Measurements from ENCODE around the gene CACNB2.
"Not testable (repeated sequence)": the region's sequence is repeated elsewhere in the genome, so short reads cannot be mapped to it uniquely, and the experiment has no call there.

CACNB2 gene

DNA sequence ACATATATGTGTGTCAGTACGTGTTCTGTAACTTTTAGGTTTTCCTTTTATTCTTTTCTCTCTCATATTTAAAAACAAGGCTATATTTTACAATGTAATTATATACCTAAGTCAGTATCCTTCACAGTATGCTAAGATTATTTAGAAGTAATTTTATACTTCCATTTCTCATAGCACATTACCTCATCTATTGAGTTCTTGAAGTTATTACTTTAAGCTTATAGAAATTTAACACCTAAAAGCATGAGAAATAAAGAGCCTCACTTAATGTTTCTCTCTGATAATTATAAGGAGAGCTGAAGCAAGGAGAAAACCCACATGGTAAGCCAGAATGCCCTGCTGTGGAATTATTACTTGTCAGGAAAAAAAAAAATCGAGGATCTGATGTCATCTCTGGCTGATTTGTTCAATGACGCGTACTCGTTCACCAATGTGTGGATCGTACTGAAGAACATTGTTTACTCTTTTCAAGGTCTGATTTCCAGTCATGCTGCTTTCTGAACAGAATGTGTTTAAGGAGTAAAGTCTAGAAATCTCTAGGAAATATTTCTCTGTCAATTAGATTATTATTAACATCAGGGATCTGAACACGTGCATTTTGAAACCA is 21.9 kb downstream of the CACNB2 start:
- no peaks in the 10 kb centered on the region for H3K4me1 Mint-ChIP-seq
- no peak overlapping the region for H3K4me3 Mint-ChIP-seq
- H3K9me3 Mint-ChIP-seq = peaks cover 3% of the 10 kb centered on the region
- no peaks in the 10 kb centered on the region for H3K36me3 Mint-ChIP-seq
- ATAC-seq (no peak), DNase-seq (ENCODE audit: low spot score in 2 of 2) (no peak)
- no peak overlapping the region for H3K27ac Mint-ChIP-seq

DNA sequence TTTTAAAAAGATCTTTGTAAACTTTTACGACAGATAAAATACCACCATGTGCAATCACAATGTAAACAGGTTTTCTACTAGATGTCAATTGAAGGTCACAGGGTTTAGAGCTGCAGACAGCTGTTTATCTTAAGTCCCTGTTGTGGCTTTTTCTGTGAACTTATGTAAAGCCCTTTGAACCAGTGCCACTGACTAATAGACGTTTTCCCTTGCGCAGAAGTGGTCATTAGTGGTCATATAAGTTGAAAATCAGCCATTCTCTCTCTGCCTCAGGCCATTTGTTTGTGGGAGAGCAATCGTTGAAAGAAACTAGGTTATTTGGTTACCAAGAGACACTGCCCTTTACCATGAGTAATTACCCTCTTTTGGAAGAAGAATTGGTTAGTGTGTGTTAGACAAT is 23.9 kb downstream of the CACNB2 start:
- H3K9me3 Mint-ChIP-seq = peaks cover 3% of the 10 kb centered on the region
- no peak overlapping the region for H3K4me3 Mint-ChIP-seq
- H3K4me1 Mint-ChIP-seq = no peaks in the 10 kb centered on the region
- H3K36me3 Mint-ChIP-seq = no peaks in the 10 kb centered on the region
- ATAC-seq (no peak), DNase-seq (ENCODE audit: low spot score in 2 of 2) (no peak)
- no peak overlapping the region for H3K27ac Mint-ChIP-seq

DNA sequence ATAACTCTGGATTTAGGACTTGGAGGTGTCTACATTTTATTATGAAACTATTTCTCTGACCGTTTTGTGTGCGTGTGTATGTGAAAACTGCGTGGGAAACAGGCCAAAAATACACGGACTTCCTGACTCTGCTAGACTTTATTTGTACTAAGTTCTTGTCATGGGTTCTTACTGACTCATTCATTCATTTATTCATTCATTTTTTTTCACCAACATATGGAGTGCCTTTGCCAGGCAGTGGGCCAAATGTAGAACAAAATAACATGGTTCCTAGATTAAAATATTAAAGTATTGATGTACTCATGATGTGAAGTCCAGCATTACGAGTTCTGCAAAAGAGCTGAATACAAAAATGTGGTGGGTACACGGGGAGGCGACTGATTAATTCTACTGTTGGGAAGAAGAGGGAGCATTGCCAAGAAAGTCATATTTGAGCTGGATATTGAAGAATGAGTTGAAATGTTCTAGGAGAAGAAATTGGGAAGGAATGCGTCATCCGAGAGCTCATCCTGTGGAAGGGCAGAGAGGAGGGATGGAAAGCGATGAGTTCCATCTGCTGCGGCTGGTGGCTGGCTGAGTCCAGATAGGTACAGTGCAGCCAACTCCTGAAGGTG is 24.6 kb downstream of the CACNB2 start:
- H3K9me3 Mint-ChIP-seq = peaks cover 3% of the 10 kb centered on the region
- DNase-seq (ENCODE audit: low spot score in 2 of 2) (no peak), ATAC-seq (no peak)

DNA sequence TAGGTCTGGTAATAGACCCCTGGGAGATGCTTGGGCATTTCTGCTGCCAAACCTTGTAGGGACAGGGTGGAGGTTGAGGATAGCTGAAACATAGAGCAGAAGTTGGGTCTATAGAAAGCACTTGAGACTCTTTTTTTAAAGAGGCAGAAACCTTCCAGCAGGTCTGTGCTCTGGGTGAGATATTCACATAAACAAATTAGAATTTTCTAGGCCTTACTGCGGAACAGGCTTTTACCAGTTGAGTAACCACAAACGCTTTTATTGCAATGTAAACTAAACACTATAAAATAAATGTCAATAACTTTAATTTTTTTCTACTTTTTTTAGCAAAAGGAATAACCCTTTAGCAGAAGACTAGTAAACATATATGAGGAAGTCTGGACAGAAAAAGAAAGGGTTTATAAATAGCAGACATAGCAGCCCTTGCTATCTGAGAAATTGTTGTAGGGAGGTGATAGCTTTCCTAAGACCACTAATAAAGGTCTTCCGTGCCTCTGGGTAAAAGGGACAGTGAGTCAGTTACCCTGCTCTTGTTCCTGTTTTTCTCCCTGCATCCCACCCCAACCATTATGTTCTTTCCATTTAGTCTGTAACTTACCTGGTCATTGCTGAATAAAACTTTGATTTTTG is 38.7 kb downstream of the CACNB2 start:
- no peaks in the 10 kb centered on the region for H3K4me1 Mint-ChIP-seq
- no peaks in the 10 kb centered on the region for H3K9me3 Mint-ChIP-seq
- H3K4me3 Mint-ChIP-seq = no peak overlapping the region
- no peak overlapping the region for H3K27ac Mint-ChIP-seq
- no peak for ATAC-seq
- no peak for DNase-seq (ENCODE audit: low spot score in 2 of 2)
- H3K36me3 Mint-ChIP-seq = no peaks in the 10 kb centered on the region

More for the DNA sequence above, 24.6 kb downstream of the CACNB2 start:
- H3K4me1 Mint-ChIP-seq = no peaks in the 10 kb centered on the region
- no peak overlapping the region for H3K4me3 Mint-ChIP-seq
- H3K36me3 Mint-ChIP-seq = no peaks in the 10 kb centered on the region
- no peak overlapping the region for H3K27ac Mint-ChIP-seq

- no peak overlapping the region for H3K4me3 Mint-ChIP-seq
- no peaks in the 10 kb centered on the region for H3K36me3 Mint-ChIP-seq
- no peaks in the 10 kb centered on the region for H3K9me3 Mint-ChIP-seq
- no peak for DNase-seq (ENCODE audit: low spot score in 2 of 2)
- no peak overlapping the region for H3K27ac Mint-ChIP-seq
- no peaks in the 10 kb centered on the region for H3K4me1 Mint-ChIP-seq
- ATAC-seq = no peak
These were observed 39.7 kb downstream of the CACNB2 start for GRCh38 chr10:18179891-18180290.

- H3K27ac Mint-ChIP-seq; DNase-seq (ENCODE audit: low spot score in 2 of 2); H3K9me3 Mint-ChIP-seq; ATAC-seq; H3K36me3 Mint-ChIP-seq; H3K4me1 Mint-ChIP-seq; H3K4me3 Mint-ChIP-seq: not testable (repeated sequence)
These were observed 41.2 kb downstream of the CACNB2 start for GRCh38 chr10:18181382-18181781.

- Mint-ChIP-seq H3K4me3 (no peak overlapping the region), H3K4me1 (no peaks in the 10 kb centered on the region), H3K9me3 (peaks cover 3% of the 10 kb centered on the region), H3K36me3 (no peaks in the 10 kb centered on the region), H3K27ac (no peak overlapping the region)
- DNase-seq (ENCODE audit: low spot score in 2 of 2) = no peak
- ATAC-seq = no peak
These were observed 45.4 kb downstream of the CACNB2 start for GRCh38 chr10:18185621-18186020.

DNA sequence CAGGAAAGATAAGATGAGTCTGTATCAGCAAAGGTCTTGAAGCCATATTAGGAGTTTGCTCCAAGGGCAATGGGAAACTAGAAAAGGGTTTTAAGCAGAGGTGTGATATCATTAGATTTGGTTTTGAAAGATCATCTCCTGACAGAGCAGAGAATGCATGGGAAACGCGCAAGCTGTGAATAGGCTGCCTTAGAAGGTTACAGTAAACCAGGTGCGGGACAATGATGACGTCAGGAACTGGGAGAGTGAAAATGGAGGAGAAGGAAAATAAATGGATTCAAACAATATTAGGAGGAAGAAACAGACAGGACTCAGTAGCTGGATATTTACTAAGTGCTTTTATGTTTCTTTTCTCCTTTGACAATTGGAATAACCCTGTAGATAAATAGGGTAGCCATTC is 50.6 kb downstream of the CACNB2 start:
- peaks cover 3% of the 10 kb centered on the region for H3K9me3 Mint-ChIP-seq
- H3K4me1 Mint-ChIP-seq = no peaks in the 10 kb centered on the region
- ATAC-seq (no peak), DNase-seq (ENCODE audit: low spot score in 2 of 2) (no peak)
- no peaks in the 10 kb centered on the region for H3K36me3 Mint-ChIP-seq
- H3K4me3 Mint-ChIP-seq = no peak overlapping the region
- H3K27ac Mint-ChIP-seq = no peak overlapping the region

DNA sequence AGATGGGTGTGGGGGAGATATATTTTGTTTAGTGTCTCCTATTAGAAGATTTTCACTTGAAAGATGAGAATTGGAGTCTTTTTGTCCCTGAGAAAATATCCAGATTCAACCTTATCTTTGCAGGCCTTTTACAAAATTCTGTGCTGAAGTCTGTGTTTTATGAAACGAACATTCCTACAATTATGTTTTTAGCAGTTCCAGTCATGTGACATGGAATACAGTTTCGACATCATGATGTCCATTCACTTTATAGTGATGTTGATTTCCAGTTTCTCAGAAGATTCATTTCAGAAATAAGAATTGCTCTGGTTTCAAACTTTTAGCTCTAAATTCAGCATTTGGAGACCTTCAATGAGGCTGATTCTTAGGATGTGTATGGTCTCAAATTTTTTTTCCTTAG is 54.4 kb downstream of the CACNB2 start:
- H3K4me1 Mint-ChIP-seq = no peaks in the 10 kb centered on the region
- H3K36me3 Mint-ChIP-seq = no peaks in the 10 kb centered on the region
- no peak overlapping the region for H3K27ac Mint-ChIP-seq
- H3K9me3 Mint-ChIP-seq = peaks cover 2% of the 10 kb centered on the region
- ATAC-seq = no peak
- no peak for DNase-seq (ENCODE audit: low spot score in 2 of 2)
- no peak overlapping the region for H3K4me3 Mint-ChIP-seq

DNA sequence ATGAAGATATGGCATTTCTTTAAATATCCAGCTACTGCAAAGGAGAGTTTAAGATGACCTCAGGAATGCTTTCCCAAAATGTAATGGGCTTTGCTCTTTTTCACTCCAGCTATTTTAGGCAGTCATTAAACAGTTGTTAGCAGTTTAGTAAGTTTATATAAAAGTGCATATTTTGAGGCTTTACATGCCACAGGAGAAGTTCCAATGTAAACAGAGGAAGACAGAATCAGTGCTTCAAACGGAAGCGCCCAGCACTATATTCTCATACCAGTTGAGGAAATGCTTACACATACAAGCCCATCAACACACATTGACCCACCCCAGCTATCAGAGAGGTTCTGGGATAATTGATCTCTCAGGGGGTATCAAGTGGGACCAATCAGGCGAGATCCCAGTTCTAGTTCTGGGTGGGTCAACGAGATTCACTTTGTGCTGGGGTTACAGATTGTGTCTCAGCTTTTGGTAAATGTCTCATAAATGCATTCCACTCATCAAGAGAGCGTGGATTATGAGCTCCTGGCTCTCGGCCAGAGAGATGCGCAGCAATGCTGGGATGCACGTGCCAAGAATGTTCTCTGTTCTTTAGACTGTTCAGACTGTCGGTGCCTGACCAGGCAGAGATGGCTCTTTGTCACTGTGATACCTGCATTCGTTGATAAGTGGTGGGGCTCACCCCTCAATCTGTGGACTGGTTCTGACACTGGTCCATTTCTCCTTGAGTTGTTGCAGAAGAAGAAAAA is 55.0 kb downstream of the CACNB2 start:
- ATAC-seq = no peak
- no peak for DNase-seq (ENCODE audit: low spot score in 2 of 2)
- Mint-ChIP-seq H3K36me3 (no peaks in the 10 kb centered on the region), H3K4me3 (no peak overlapping the region), H3K9me3 (peaks cover 3% of the 10 kb centered on the region), H3K4me1 (no peaks in the 10 kb centered on the region), H3K27ac (no peak overlapping the region)

GRCh38 chr10:18196806-18197550 is 56.8 kb downstream of the CACNB2 start:
- no peak overlapping the region for H3K4me3 Mint-ChIP-seq
- no peak for ATAC-seq
- peaks cover 3% of the 10 kb centered on the region for H3K9me3 Mint-ChIP-seq
- H3K36me3 Mint-ChIP-seq = no peaks in the 10 kb centered on the region
- no peak for DNase-seq (ENCODE audit: low spot score in 2 of 2)
- no peaks in the 10 kb centered on the region for H3K4me1 Mint-ChIP-seq
- no peak overlapping the region for H3K27ac Mint-ChIP-seq

- no peak for DNase-seq (ENCODE audit: low spot score in 2 of 2)
- H3K4me3 Mint-ChIP-seq = no peak overlapping the region
- no peak for ATAC-seq
- H3K27ac Mint-ChIP-seq = no peak overlapping the region
- peaks cover 3% of the 10 kb centered on the region for H3K9me3 Mint-ChIP-seq
- H3K36me3 Mint-ChIP-seq = no peaks in the 10 kb centered on the region
- H3K4me1 Mint-ChIP-seq = no peaks in the 10 kb centered on the region
These were observed 57.5 kb downstream of the CACNB2 start for GRCh38 chr10:18197706-18198105.

- Mint-ChIP-seq H3K9me3 (peaks cover 3% of the 10 kb centered on the region), H3K36me3 (no peaks in the 10 kb centered on the region), H3K4me3 (no peak overlapping the region), H3K27ac (no peak overlapping the region), H3K4me1 (no peaks in the 10 kb centered on the region)
- no peak for ATAC-seq
- no peak for DNase-seq (ENCODE audit: low spot score in 2 of 2)
These were observed 61.7 kb downstream of the CACNB2 start for GRCh38 chr10:18201877-18202276.

DNA sequence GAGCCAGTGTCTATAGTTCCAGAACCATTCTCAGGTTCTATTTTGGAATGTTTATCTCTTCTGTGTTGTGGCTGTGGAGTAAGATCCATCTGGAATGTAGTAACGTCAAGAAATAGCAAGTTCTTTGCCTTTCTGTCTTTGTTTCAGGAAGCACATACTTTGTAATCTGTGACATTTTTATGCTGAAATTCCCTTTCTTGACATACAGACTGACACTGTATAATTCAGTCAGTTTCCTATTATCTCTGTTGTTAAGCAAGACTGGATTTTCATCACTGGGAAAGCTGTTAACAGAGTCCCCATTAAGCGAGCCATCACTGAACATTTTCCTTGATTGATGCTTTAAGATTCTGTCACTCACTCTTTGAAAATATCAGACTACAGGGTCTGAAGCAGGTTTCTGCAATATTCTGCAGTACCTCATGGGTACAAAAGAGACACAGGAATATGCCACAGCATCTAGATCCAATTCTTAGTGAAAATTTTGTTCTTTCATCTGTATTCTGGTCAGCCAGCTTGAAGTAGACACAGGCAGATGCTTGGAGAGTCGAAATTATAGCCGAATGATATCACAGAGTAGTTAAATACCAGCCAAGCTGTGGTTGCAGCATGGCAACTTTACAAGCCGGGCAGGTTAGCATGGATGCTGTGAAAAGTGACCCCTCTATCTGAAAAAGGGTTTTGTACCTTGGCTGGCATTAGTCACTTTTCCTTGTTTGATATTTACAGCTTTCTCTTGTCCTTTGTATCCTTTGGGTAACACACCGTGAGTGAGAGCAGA is 62.6 kb downstream of the CACNB2 start:
- Mint-ChIP-seq H3K4me3 (no peak overlapping the region), H3K4me1 (no peaks in the 10 kb centered on the region), H3K27ac (no peak overlapping the region), H3K9me3 (peaks cover 3% of the 10 kb centered on the region), H3K36me3 (no peaks in the 10 kb centered on the region)
- DNase-seq (ENCODE audit: low spot score in 2 of 2) (no peak), ATAC-seq (no peak)

DNA sequence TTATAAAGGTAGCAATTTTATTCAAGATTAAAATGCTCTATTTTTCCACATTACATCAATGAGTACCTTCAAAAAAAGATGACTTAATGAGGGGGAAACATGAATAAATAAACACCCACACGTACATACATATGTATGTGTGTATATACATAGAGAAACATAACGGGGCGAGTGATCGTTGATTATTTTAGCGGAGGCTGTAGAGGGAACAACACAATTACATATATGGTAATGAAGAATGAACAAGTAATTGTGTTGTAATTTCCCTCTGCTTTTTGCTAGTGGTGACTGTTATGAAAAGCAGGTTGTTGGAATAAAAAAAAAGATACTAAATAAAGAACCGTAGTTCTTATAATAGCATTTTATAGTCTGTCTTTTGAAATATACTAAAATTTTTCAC is 63.2 kb downstream of the CACNB2 start:
- DNase-seq (ENCODE audit: low spot score in 2 of 2) (no peak), ATAC-seq (no peak)
- H3K4me1 Mint-ChIP-seq = no peaks in the 10 kb centered on the region
- no peaks in the 10 kb centered on the region for H3K36me3 Mint-ChIP-seq
- peaks cover 3% of the 10 kb centered on the region for H3K9me3 Mint-ChIP-seq
- H3K27ac Mint-ChIP-seq = no peak overlapping the region
- no peak overlapping the region for H3K4me3 Mint-ChIP-seq

Measured in stimulated activated effector memory CD8-positive, alpha-beta T cell treated with anti-CD3 and anti-CD28 coated beads, Interleukin-12 subunit alpha, Interleukin-12 subunit beta, amount 100 ng/mL, for 72 hours (primary cell).